WTC11 (cell line): ENCODE measurements around the gene FAR1.
A peak's percentile ranks its signal among the peaks of the same experiment; 100 is the strongest.

ENCODE experiments used
- CREB1 ChIP-seq: sonication (generic); formaldehyde crosslinking; IDR thresholded peaks from 2 replicates; pipeline ENCODE4 v1.8.0; 2023; ENCODE audit warnings: mild to moderate bottlenecking, missing genetic modification reagents
- ESRRA ChIP-seq: sonication (generic); formaldehyde crosslinking; IDR thresholded peaks from 2 replicates; pipeline ENCODE4 v1.8.1; 2022; ENCODE audit warnings: mild to moderate bottlenecking, missing genetic modification reagents, borderline replicate concordance
- HMGA2 ChIP-seq: fragments of 250-450 bp; sonication (Bioruptor Pico); IDR thresholded peaks from 2 replicates; pipeline ENCODE4 v1.4.0; 2021; ENCODE audit warnings: mild to moderate bottlenecking, moderate library complexity
- JUN ChIP-seq: sonication (generic); formaldehyde crosslinking; IDR thresholded peaks from 2 replicates; pipeline ENCODE4 v1.8.0; 2023; ENCODE audit warnings: mild to moderate bottlenecking, missing genetic modification reagents
- NFE2L1 ChIP-seq: sonication (generic); formaldehyde crosslinking; IDR thresholded peaks from 2 replicates; pipeline ENCODE4 v1.8.1; 2023; ENCODE audit warnings: missing genetic modification reagents
- SMAD4 ChIP-seq: sonication (generic); formaldehyde crosslinking; IDR thresholded peaks from 2 replicates; pipeline ENCODE4 v1.8.0; 2022; ENCODE audit warnings: mild to moderate bottlenecking, missing genetic modification reagents
- TF ChIP-seq, protein P1 (sequence below): sonication (generic); formaldehyde crosslinking; IDR thresholded peaks from 2 replicates; pipeline ENCODE4 v1.8.0; 2022; ENCODE audit warnings: mild to moderate bottlenecking, missing genetic modification reagents
- TF ChIP-seq, protein P2 (sequence below): sonication (generic); formaldehyde crosslinking; conservative IDR thresholded peaks from 2 replicates; pipeline ENCODE4 v1.8.1; 2022; ENCODE audit warnings: mild to moderate bottlenecking, missing genetic modification reagents
- TF ChIP-seq, protein P3 (sequence below): fragments of 200-600 bp; IDR thresholded peaks from 2 replicates; pipeline ENCODE4 v1.8.0; 2022; ENCODE audit warnings: antibody characterized with exemption
- TF ChIP-seq, protein P4 (sequence below): sonication (generic); formaldehyde crosslinking; IDR thresholded peaks from 2 replicates; pipeline ENCODE4 v1.8.1; 2023; ENCODE audit warnings: mild to moderate bottlenecking, missing genetic modification reagents, moderate library complexity
- TF ChIP-seq, protein P5 (sequence below): sonication (generic); formaldehyde crosslinking; IDR thresholded peaks from 2 replicates; pipeline ENCODE4 v1.8.1; 2023; ENCODE audit warnings: mild to moderate bottlenecking, moderate library complexity, missing genetic modification reagents

DNA sequence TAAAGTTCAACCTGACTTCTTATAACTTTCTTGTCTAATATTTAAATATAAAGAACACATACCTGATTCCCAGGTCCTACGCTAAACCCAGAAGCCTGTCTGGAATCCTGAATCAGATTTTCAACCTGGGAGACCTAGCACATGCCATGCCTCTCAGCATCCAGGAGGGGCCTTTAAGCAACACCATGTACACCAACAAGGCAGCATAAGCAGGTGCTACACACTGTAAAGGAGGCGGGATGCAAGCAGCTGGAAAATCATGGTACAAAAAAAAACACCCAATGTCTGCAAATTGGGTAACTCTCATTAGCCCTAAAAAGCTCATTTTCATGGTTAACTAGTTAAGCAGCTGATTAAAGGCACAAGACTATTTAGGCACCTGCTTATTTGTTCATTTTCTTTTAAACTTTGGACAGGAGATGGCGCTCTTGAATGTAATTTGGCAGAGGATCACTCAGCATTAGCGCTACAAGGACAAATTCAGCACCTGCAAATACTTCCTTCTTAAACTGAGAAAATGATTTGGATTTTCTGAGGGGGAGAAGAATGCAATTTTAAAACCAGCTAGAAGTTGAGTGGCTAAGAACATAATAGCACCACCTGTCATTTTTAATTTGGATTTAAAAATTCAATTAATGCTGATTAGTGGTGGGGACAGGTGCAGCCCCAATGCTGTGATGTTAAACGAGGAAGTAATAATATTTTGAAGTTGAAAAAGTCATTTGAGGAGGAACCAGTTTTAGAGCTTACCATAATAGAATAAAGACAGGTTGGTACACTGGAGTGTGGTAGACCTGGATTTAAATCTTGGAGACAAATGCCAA is 104.0 kb downstream of the FAR1 start:
- TF ChIP-seq JUN (CRISPR knock-in tag) (no peak), NFE2L1 (CRISPR knock-in tag) (no peak), HMGA2 (CRISPR knock-in tag) (no peak), ESRRA (CRISPR knock-in tag) (no peak), CREB1 (CRISPR knock-in tag) (no peak), SMAD4 (no peak)
- TF ChIP-seq, protein P1, sequence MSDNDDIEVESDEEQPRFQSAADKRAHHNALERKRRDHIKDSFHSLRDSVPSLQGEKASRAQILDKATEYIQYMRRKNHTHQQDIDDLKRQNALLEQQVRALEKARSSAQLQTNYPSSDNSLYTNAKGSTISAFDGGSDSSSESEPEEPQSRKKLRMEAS (CRISPR knock-in tag), result no peak
- TF ChIP-seq, protein P2, sequence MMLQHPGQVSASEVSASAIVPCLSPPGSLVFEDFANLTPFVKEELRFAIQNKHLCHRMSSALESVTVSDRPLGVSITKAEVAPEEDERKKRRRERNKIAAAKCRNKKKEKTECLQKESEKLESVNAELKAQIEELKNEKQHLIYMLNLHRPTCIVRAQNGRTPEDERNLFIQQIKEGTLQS (CRISPR knock-in tag), result no peak
- TF ChIP-seq, protein P3, sequence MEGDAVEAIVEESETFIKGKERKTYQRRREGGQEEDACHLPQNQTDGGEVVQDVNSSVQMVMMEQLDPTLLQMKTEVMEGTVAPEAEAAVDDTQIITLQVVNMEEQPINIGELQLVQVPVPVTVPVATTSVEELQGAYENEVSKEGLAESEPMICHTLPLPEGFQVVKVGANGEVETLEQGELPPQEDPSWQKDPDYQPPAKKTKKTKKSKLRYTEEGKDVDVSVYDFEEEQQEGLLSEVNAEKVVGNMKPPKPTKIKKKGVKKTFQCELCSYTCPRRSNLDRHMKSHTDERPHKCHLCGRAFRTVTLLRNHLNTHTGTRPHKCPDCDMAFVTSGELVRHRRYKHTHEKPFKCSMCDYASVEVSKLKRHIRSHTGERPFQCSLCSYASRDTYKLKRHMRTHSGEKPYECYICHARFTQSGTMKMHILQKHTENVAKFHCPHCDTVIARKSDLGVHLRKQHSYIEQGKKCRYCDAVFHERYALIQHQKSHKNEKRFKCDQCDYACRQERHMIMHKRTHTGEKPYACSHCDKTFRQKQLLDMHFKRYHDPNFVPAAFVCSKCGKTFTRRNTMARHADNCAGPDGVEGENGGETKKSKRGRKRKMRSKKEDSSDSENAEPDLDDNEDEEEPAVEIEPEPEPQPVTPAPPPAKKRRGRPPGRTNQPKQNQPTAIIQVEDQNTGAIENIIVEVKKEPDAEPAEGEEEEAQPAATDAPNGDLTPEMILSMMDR, result 0 out of 2 replicates have a peak, but pooled peaks have one; percentile 22
- TF ChIP-seq, protein P4, sequence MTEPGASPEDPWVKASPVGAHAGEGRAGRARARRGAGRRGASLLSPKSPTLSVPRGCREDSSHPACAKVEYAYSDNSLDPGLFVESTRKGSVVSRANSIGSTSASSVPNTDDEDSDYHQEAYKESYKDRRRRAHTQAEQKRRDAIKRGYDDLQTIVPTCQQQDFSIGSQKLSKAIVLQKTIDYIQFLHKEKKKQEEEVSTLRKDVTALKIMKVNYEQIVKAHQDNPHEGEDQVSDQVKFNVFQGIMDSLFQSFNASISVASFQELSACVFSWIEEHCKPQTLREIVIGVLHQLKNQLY (CRISPR knock-in tag), result no peak
- TF ChIP-seq, protein P5, sequence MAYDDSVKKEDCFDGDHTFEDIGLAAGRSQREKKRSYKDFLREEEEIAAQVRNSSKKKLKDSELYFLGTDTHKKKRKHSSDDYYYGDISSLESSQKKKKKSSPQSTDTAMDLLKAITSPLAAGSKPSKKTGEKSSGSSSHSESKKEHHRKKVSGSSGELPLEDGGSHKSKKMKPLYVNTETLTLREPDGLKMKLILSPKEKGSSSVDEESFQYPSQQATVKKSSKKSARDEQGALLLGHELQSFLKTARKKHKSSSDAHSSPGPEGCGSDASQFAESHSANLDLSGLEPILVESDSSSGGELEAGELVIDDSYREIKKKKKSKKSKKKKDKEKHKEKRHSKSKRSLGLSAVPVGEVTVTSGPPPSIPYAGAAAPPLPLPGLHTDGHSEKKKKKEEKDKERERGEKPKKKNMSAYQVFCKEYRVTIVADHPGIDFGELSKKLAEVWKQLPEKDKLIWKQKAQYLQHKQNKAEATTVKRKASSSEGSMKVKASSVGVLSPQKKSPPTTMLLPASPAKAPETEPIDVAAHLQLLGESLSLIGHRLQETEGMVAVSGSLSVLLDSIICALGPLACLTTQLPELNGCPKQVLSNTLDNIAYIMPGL (CRISPR knock-in tag), result no peak
